ENCODE results near the gene DPF1. TPM values are rescaled to one million over a fixed set of nuclear protein-coding genes. Genes with fewer than 3 reads are reported as not detected.

The DPF1 gene
- total RNA-seq, 4 donors from 2014 or later = 0.44 to 2.5 TPM; not detected in 2

DNA sequence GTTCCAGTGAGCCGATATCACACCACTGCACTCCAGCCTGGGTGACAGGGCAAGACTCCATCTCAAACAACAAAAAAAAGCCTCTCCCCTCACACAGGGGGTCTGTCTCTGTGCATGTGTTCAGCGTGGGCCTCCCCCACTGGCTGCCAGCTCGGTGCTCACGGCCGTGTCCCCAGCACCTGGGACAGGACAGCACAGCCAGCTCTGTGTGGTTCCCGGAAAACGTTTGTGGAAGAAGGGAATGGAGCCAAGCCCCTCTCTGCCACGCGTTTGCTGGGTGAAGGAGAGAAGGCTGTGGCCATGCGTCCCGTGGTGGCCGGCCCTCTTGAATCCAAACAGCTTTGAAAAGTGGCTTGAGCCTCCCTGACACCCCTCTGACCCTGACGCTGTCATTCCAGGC, 32.3 kb downstream of the DPF1 start:
- TF ChIP-seq CTCF (IDR thresholded peaks at IDR 0.05) (no peak), POLR2A (IDR thresholded peaks at IDR 0.05) (no peak)
- Histone ChIP-seq H3K27ac (no peak overlapping the region), H3K4me3 (no peak overlapping the region), H3K27me3 (no peaks in the 10 kb centered on the region), H3K9me3 (no peaks in the 10 kb centered on the region), H3K4me1 (no peaks in the 10 kb centered on the region), H3K36me3 (peaks cover 0 to 47% (median 0%) of the 10 kb centered on the region in 3 donors)
- no peak for DNase-seq
- WGBS, 2 donors = 95% methylated on average over 4 of the region's 13 CpGs; no CpG with 5 or more reads in 1 of the 2 donors
- intact Hi-C loops (cut with DNase I) = no loop called here

GRCh38 chr19:38190793-38191192, 33.2 kb downstream of the DPF1 start:
- no peaks in the 10 kb centered on the region for H3K27me3 ChIP-seq
- no peak for TF ChIP-seq CTCF (IDR thresholded peaks at IDR 0.05)
- no peak for TF ChIP-seq POLR2A (IDR thresholded peaks at IDR 0.05)
- H3K4me1 ChIP-seq = no peaks in the 10 kb centered on the region
- no peak for DNase-seq
- no peaks in the 10 kb centered on the region for H3K9me3 ChIP-seq
- H3K4me3 ChIP-seq = no peak overlapping the region
- peaks cover 0 to 45% (median 0%) of the 10 kb centered on the region in 3 donors for H3K36me3 ChIP-seq
- intact Hi-C loops (cut with DNase I) = no loop called here
- 85 to 97% methylated on average over 6 of the region's 6 CpGs for WGBS, 2 donors
- no peak overlapping the region for H3K27ac ChIP-seq

- 52 to 65% methylated on average over 2 to 6 of the region's 6 CpGs for WGBS, 2 donors
- TF ChIP-seq CTCF (IDR thresholded peaks at IDR 0.05) = no peak
- no peak for TF ChIP-seq POLR2A (IDR thresholded peaks at IDR 0.05)
- no peak for DNase-seq
- Histone ChIP-seq H3K4me1 (no peaks in the 10 kb centered on the region), H3K27me3 (no peaks in the 10 kb centered on the region), H3K9me3 (no peaks in the 10 kb centered on the region), H3K36me3 (peaks cover 0 to 47% (median 0%) of the 10 kb centered on the region in 3 donors), H3K27ac (no peak overlapping the region), H3K4me3 (no peak overlapping the region)
- intact Hi-C loops (cut with DNase I) = no loop called here
Observed at GRCh38 chr19:38190061-38190460, 34.0 kb downstream of the DPF1 start.

DNA sequence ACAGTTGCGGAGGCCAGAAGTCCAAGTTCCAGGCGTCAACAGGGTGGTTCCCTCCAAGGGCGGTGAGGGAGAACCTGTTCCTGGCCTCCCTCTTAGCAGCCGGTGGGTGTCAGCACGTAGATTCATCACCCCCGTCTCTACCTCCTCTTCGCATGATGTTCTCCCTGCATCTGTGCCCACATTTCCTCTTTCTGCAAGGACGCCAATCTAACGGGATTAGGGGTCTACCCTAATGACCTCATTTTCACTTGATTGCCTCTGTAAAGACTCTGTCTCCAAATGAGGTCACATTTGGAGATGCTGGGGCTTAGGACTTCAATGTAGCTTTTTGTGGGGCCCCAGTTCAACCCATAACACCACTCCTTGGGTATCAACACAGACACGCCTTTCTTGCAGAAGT, 38.5 kb downstream of the DPF1 start:
- TF ChIP-seq POLR2A (IDR thresholded peaks at IDR 0.05) (no peak), CTCF (IDR thresholded peaks at IDR 0.05) (no peak)
- Histone ChIP-seq H3K4me3 (no peak overlapping the region), H3K27me3 (no peaks in the 10 kb centered on the region), H3K27ac (no peak overlapping the region), H3K36me3 (peaks cover 0 to 41% (median 0%) of the 10 kb centered on the region in 3 donors), H3K9me3 (peaks cover 0 to 4% (median 3%) of the 10 kb centered on the region in 3 donors), H3K4me1 (peaks cover 0 to 13% (median 0%) of the 10 kb centered on the region in 3 donors)
- intact Hi-C loops (cut with DNase I) = no loop called here
- no peak for DNase-seq
- 89 to 90% methylated on average over 9 to 10 of the region's 10 CpGs for WGBS, 2 donors

DNA sequence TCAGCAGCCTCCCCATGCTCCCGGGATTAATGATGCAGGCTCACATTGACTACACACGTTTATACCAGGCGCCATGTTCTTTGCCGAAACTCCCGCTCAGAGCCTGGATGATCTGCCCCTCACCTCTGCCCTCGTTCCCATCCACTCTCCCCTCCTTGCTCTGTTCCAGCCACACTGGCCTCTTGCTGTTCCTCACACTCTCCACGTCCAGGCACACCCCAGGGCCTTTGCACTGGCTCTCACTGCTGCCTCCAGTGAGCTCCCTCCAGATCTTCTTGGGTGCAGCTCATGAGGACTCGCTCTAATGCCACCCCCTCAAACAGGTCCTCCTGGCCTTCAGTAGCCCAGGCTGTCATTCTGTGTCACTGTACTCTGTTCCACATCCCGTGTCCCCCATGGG, 39.2 kb downstream of the DPF1 start:
- Histone ChIP-seq H3K27me3 (no peaks in the 10 kb centered on the region), H3K9me3 (peaks cover 0 to 11% (median 11%) of the 10 kb centered on the region in 3 donors), H3K27ac (no peak overlapping the region), H3K36me3 (peaks cover 0 to 43% (median 0%) of the 10 kb centered on the region in 3 donors), H3K4me3 (no peak overlapping the region), H3K4me1 (peaks cover 0 to 13% (median 0%) of the 10 kb centered on the region in 3 donors)
- 75 to 93% methylated on average over 9 of the region's 9 CpGs for WGBS, 2 donors
- no peak for DNase-seq
- intact Hi-C loops (cut with DNase I) = no loop called here
- TF ChIP-seq POLR2A (IDR thresholded peaks at IDR 0.05) (no peak), CTCF (IDR thresholded peaks at IDR 0.05) (no peak)

Measured in esophagus squamous epithelium (tissue), 5 donors.